GOT3 (cell line): ENCODE measurements around the gene AQP6.

Experiments used
- DNase-seq: peaks from one replicate; lab custom pipeline; 2025; ENCODE audit warnings: mixed read lengths; lab: John Stamatoyannopoulos, UW

Gene AQP6

GRCh38 chr12:49942921-49943624 is 29.7 kb upstream of the AQP6 start:
- DNase-seq = no peak

GRCh38 chr12:49943625-49943960 is 29.2 kb upstream of the AQP6 start:
- no peak for DNase-seq

GRCh38 chr12:49944046-49944445 is 28.7 kb upstream of the AQP6 start:
- no peak for DNase-seq

- DNase-seq = no peak
Observed at GRCh38 chr12:49944718-49945117, 28.0 kb upstream of the AQP6 start.

GRCh38 chr12:49945394-49946080 is 27.2 kb upstream of the AQP6 start:
- peak; percentile 31 for DNase-seq

GRCh38 chr12:49946086-49946485 is 26.7 kb upstream of the AQP6 start:
- no peak for DNase-seq

GRCh38 chr12:49946497-49946896 is 26.2 kb upstream of the AQP6 start:
- DNase-seq = no peak

GRCh38 chr12:49947593-49948226 is 25.0 kb upstream of the AQP6 start:
- DNase-seq = no peak

GRCh38 chr12:49948866-49949845 is 23.6 kb upstream of the AQP6 start:
- DNase-seq = no peak

GRCh38 chr12:49949866-49950265 is 22.9 kb upstream of the AQP6 start:
- DNase-seq = no peak

- no peak for DNase-seq
Observed at GRCh38 chr12:49950273-49951251, 22.2 kb upstream of the AQP6 start, which contains the start of gene AQP2. Gene AQP2 (plus strand): TSS chr12:49950737. CDS start chr12:49950831, 94 bp downstream.

GRCh38 chr12:49951411-49952240 is 21.1 kb upstream of the AQP6 start:
- no peak for DNase-seq

- no peak for DNase-seq
Observed at GRCh38 chr12:49952391-49953055, 20.2 kb upstream of the AQP6 start.

GRCh38 chr12:49953151-49953550 is 19.6 kb upstream of the AQP6 start:
- DNase-seq = no peak

- DNase-seq = no peak
Observed at GRCh38 chr12:49953961-49954846, 18.5 kb upstream of the AQP6 start.

- no peak for DNase-seq
Observed at GRCh38 chr12:49954863-49955830, 17.6 kb upstream of the AQP6 start.
